Spinal cord (tissue), 10 donors: ENCODE data around the gene KAT6B. TPM values are rescaled to one million over a fixed set of nuclear protein-coding genes. Genes with fewer than 3 reads are reported as not detected.
A peak's percentile ranks its signal among the peaks of the same experiment; 100 is the strongest.

Experiments used
- DNase-seq, 6 donors: peaks; one replicate each; pipeline versions ENCODE4 v3.0.0 to v3.0.0-alpha.2; 2013 to 2015; ENCODE audit warnings: low spot score in 6 of 6, low read depth in 4 of 6
- H3K27ac ChIP-seq: one replicate; pipeline ENCODE4 v1.5.1; 2013; ENCODE audit warnings: low read depth, low read length, control low read depth
- H3K27me3 ChIP-seq: one replicate; pipeline ENCODE4 v1.6.1; 2013; ENCODE audit warnings: low read length; ENCODE audit not compliant: control insufficient read depth, insufficient read depth
- H3K36me3 ChIP-seq: one replicate; pipeline ENCODE4 v1.6.1; 2013; ENCODE audit warnings: low read length; ENCODE audit not compliant: control insufficient read depth, insufficient read depth
- H3K4me1 ChIP-seq: one replicate; pipeline ENCODE4 v1.6.1; 2013; ENCODE audit warnings: low read length; ENCODE audit not compliant: control insufficient read depth, insufficient read depth
- H3K4me3 ChIP-seq: one replicate; pipeline ENCODE4 v1.5.1; 2013; ENCODE audit warnings: low read depth, low read length, control low read depth
- H3K9me3 ChIP-seq: one replicate; pipeline ENCODE4 v1.6.1; 2013; ENCODE audit warnings: low read length; ENCODE audit not compliant: control insufficient read depth, insufficient read depth
- WGBS: methylation state at CpG from one replicate; pipeline ENCODE4 v1.1.5; 2013; ENCODE audit warnings: missing lambda C conversion rate; ENCODE audit not compliant: insufficient coverage; 5-methylcytosine and 5-hydroxymethylcytosine counted together
- polyA plus RNA-seq, 2 donors: library from polyadenylated mRNA; unstranded; fragments of 120-200 nt; gene quantifications; one replicate each; pipeline ENCODE4 v1.2.1, GENCODE V29; 2013; ENCODE audit not compliant: insufficient read length in 2 of 2
- total RNA-seq, 2 donors: library from RNA; depleted of rRNA in 1 of 2; stranded (reverse); fragments of 120-200 nt in 1 of 2; fragments of >200 nt in 1 of 2; gene quantifications; one replicate each; pipeline versions ENCODE4 v1.2.3 to v1.2.4, GENCODE V29; 2013 to 2014
- donor health status: healthy.

Gene KAT6B
- total and polyA plus RNA-seq, 4 donors: 30.6 to 93.6 (median 37.5) TPM

GRCh38 chr10:75009426-75009825 is 183.0 kb downstream of the KAT6B start:
- 93% methylated on average over 3 of the region's 5 CpGs for WGBS
- no peak for DNase-seq
- peaks cover 10% of the 10 kb centered on the region for H3K36me3 ChIP-seq
- H3K27me3 ChIP-seq: no peaks in the 10 kb centered on the region
- no peaks in the 10 kb centered on the region for H3K4me1 ChIP-seq
- H3K4me3 ChIP-seq: no peak overlapping the region
- no peaks in the 10 kb centered on the region for H3K9me3 ChIP-seq
- no peak overlapping the region for H3K27ac ChIP-seq

GRCh38 chr10:75010373-75010772 is 184.0 kb downstream of the KAT6B start:
- no peak for DNase-seq
- H3K27me3 ChIP-seq: no peaks in the 10 kb centered on the region
- H3K9me3 ChIP-seq: no peaks in the 10 kb centered on the region
- H3K36me3 ChIP-seq: peaks cover 10% of the 10 kb centered on the region
- no CpG with 5 or more reads among the region's 1 CpG for WGBS
- H3K4me3 ChIP-seq: no peak overlapping the region
- H3K27ac ChIP-seq: no peak overlapping the region
- peaks cover under 1% of the 10 kb centered on the region for H3K4me1 ChIP-seq

GRCh38 chr10:75011221-75011620 is 184.8 kb downstream of the KAT6B start:
- DNase-seq: no peak
- H3K4me3 ChIP-seq: no peak overlapping the region
- no CpG with 5 or more reads among the region's 1 CpG for WGBS

GRCh38 chr10:75012471-75012870 is 186.1 kb downstream of the KAT6B start:
- Histone ChIP-seq H3K27me3 (no peaks in the 10 kb centered on the region), H3K36me3 (peaks cover 10% of the 10 kb centered on the region), H3K27ac (no peak overlapping the region), H3K4me3 (no peak overlapping the region), H3K9me3 (no peaks in the 10 kb centered on the region), H3K4me1 (peaks cover 8% of the 10 kb centered on the region)
- no peak for DNase-seq
- WGBS: 89% methylated on average over 6 of the region's 8 CpGs

More at GRCh38 chr10:75011221-75011620, 184.8 kb downstream of the KAT6B start:
- Histone ChIP-seq H3K27me3 (no peaks in the 10 kb centered on the region), H3K9me3 (no peaks in the 10 kb centered on the region), H3K4me1 (peaks cover 5% of the 10 kb centered on the region), H3K27ac (no peak overlapping the region), H3K36me3 (peaks cover 10% of the 10 kb centered on the region)

- no peaks in the 10 kb centered on the region for H3K27me3 ChIP-seq
- H3K9me3 ChIP-seq: no peaks in the 10 kb centered on the region
- H3K27ac ChIP-seq: no peak overlapping the region
Observed at GRCh38 chr10:75013007-75013406, 186.6 kb downstream of the KAT6B start.

GRCh38 chr10:75013522-75013921 is 187.1 kb downstream of the KAT6B start:
- WGBS: no CpG with 5 or more reads among the region's 2 CpGs
- H3K9me3 ChIP-seq: no peaks in the 10 kb centered on the region
- H3K4me1 ChIP-seq: peaks cover 18% of the 10 kb centered on the region
- peaks cover 10% of the 10 kb centered on the region for H3K36me3 ChIP-seq
- H3K4me3 ChIP-seq: no peak overlapping the region
- no peak for DNase-seq
- H3K27me3 ChIP-seq: no peaks in the 10 kb centered on the region
- H3K27ac ChIP-seq: no peak overlapping the region

More at GRCh38 chr10:75013007-75013406, 186.6 kb downstream of the KAT6B start:
- peaks cover 10% of the 10 kb centered on the region for H3K36me3 ChIP-seq
- peaks cover 13% of the 10 kb centered on the region for H3K4me1 ChIP-seq
- no peak overlapping the region for H3K4me3 ChIP-seq
- DNase-seq: no peak

- Histone ChIP-seq H3K4me3 (no peak overlapping the region), H3K27me3 (no peaks in the 10 kb centered on the region), H3K4me1 (peaks cover 23% of the 10 kb centered on the region), H3K36me3 (peaks cover 8% of the 10 kb centered on the region), H3K9me3 (no peaks in the 10 kb centered on the region), H3K27ac (no peak overlapping the region)
- DNase-seq: no peak
- WGBS: 92% methylated on average over 5 of the region's 6 CpGs
Observed at GRCh38 chr10:75014516-75015230, 188.3 kb downstream of the KAT6B start.

- Histone ChIP-seq H3K27me3 (no peaks in the 10 kb centered on the region), H3K36me3 (peaks cover 6% of the 10 kb centered on the region), H3K4me1 (peaks cover 24% of the 10 kb centered on the region), H3K4me3 (no peak overlapping the region), H3K27ac (no peak overlapping the region), H3K9me3 (no peaks in the 10 kb centered on the region)
- no peak for DNase-seq
- 73% methylated on average over 3 of the region's 5 CpGs for WGBS
Observed at GRCh38 chr10:75015442-75015841, 189.0 kb downstream of the KAT6B start.

- no peaks in the 10 kb centered on the region for H3K9me3 ChIP-seq
- DNase-seq: peak in 2 of 6 donors; percentile 58 to 72
- H3K4me3 ChIP-seq: no peak overlapping the region
- peaks cover 28% of the 10 kb centered on the region for H3K4me1 ChIP-seq
- H3K36me3 ChIP-seq: peaks cover 9% of the 10 kb centered on the region
- no peaks in the 10 kb centered on the region for H3K27me3 ChIP-seq
- WGBS: no CpG with 5 or more reads among the region's 3 CpGs
- peak overlapping the region; percentile 58 for H3K27ac ChIP-seq
Observed at GRCh38 chr10:75016325-75016724, 189.9 kb downstream of the KAT6B start.

- no peaks in the 10 kb centered on the region for H3K9me3 ChIP-seq
- peaks cover 33% of the 10 kb centered on the region for H3K4me1 ChIP-seq
- peak overlapping the region; percentile 26 for H3K27ac ChIP-seq
- H3K36me3 ChIP-seq: peaks cover 10% of the 10 kb centered on the region
- 58% methylated on average over 6 of the region's 6 CpGs for WGBS
- H3K27me3 ChIP-seq: no peaks in the 10 kb centered on the region
- H3K4me3 ChIP-seq: no peak overlapping the region
- peak in 2 of 6 donors; percentile 61 to 66 for DNase-seq
Observed at GRCh38 chr10:75018251-75018650, 191.9 kb downstream of the KAT6B start.
